PC-3 (cell line): Measurements from ENCODE around the gene RGS3. TPM values are rescaled to one million over a fixed set of nuclear protein-coding genes. Genes with fewer than 3 reads are reported as not detected.

Experiments
- ATAC-seq: fragments of 200-7000 bp; cut with Tn5 transposase; 2 replicates; pipeline ENCODE4 v1.9.1; 2020; ENCODE audit warnings: mild to moderate bottlenecking, moderate library complexity
- BruUV-seq: library from RNA; stranded (reverse); fragments of 400-500 nt; replicated peaks from 2 replicates; lab custom pipeline; 2021; lab: Mats Ljungman, UMichigan
- CTCF ChIA-PET: fragments of 300-600 bp; sonication (Branson Sonifier 250); formaldehyde crosslinking; loops from one replicate; lab custom pipeline; 2022; ENCODE audit warnings: antibody characterized with exemption; lab: Charles Lee
- POLR2A ChIA-PET: fragments of 300-600 bp; sonication (Branson Sonifier 250); formaldehyde crosslinking; loops from one replicate; lab custom pipeline; 2022; ENCODE audit warnings: antibody characterized with exemption; ENCODE audit not compliant: unreplicated experiment; lab: Charles Lee
- DNase-seq: peaks from one replicate; pipeline ENCODE4 v3.0.0-alpha.2; 2015
- H2AFZ ChIP-seq: fragments of 300-600 bp; sonication (generic); 2 replicates; pipeline ENCODE4 v1.6.0; 2016; ENCODE audit warnings: antibody characterized with exemption, low read length
- H3F3A ChIP-seq: fragments of 300-600 bp; sonication (generic); one replicate; pipeline ENCODE4 v1.6.0; 2017; ENCODE audit warnings: antibody characterized with exemption, low read length, control low read depth, mild to moderate bottlenecking; ENCODE audit not compliant: unreplicated experiment
- H3K27ac ChIP-seq: fragments of 300-600 bp; sonication (generic); 2 replicates; pipeline ENCODE4 v1.5.1; 2016; ENCODE audit warnings: mild to moderate bottlenecking, low read length
- H3K27me3 ChIP-seq: fragments of 300-600 bp; sonication (generic); 2 replicates; pipeline ENCODE4 v1.6.1; 2016; ENCODE audit warnings: low read length, mixed read lengths
- H3K36me3 ChIP-seq: fragments of 300-600 bp; sonication (generic); 2 replicates; pipeline ENCODE4 v1.6.1; 2016; ENCODE audit warnings: low read depth, mixed run types, low read length, mixed read lengths
- H3K4me1 ChIP-seq: fragments of 300-600 bp; sonication (generic); 2 replicates; pipeline ENCODE4 v1.5.1; 2016; ENCODE audit warnings: low read length; ENCODE audit not compliant: insufficient read depth
- H3K4me2 ChIP-seq: fragments of 300-600 bp; sonication (generic); 2 replicates; pipeline ENCODE4 v1.6.0; 2016; ENCODE audit warnings: low read length
- H3K4me3 ChIP-seq: fragments of 300-600 bp; sonication (generic); 2 replicates; pipeline ENCODE4 v1.5.1; 2016; ENCODE audit warnings: mild to moderate bottlenecking, low read length, mixed read lengths
- H3K79me2 ChIP-seq: fragments of 300-600 bp; sonication (generic); 2 replicates; pipeline ENCODE4 v1.6.1; 2017; ENCODE audit warnings: low read length, mixed read lengths
- H3K9ac ChIP-seq: fragments of 300-600 bp; sonication (generic); 2 replicates; pipeline ENCODE4 v1.6.0; 2016; ENCODE audit warnings: mild to moderate bottlenecking, low read length
- H3K9me2 ChIP-seq: fragments of 300-600 bp; sonication (generic); replicated peaks from 2 replicates; pipeline ENCODE4 v1.6.1; 2016; ENCODE audit warnings: mixed run types, low read length, mixed read lengths
- H3K9me3 ChIP-seq: fragments of 300-600 bp; sonication (generic); 2 replicates; pipeline ENCODE4 v1.6.1; 2016; ENCODE audit warnings: low read length, mixed read lengths
- H4K20me1 ChIP-seq: fragments of 300-600 bp; sonication (generic); 2 replicates; pipeline ENCODE4 v1.6.1; 2016; ENCODE audit warnings: low read length, mixed read lengths
- EZH2 ChIP-seq: fragments of 300-600 bp; sonication (generic); IDR thresholded peaks from one replicate; pipeline ENCODE4 v1.6.1; 2017; ENCODE audit warnings: antibody characterized with exemption, mild to moderate bottlenecking, low read length; ENCODE audit not compliant: unreplicated experiment
- EZH2phosphoT487 ChIP-seq: fragments of 300-600 bp; sonication (generic); IDR thresholded peaks from 2 replicates; pipeline ENCODE4 v1.6.1; 2018; ENCODE audit warnings: mild to moderate bottlenecking, antibody characterized with exemption, low read length, borderline replicate concordance
- intact Hi-C: fragments of 100-400 bp; cut with micrococcal nuclease; formaldehyde crosslinking; loops from 2 replicates; pipeline ENCODE4 v1.9.0; 2023
- total RNA-seq: library from RNA; depleted of rRNA; stranded (reverse); fragments of >200 nt; gene quantifications from 2 replicates; pipeline ENCODE4 v1.2.3, GENCODE V29; 2014
- TF ChIP-seq, protein P1 (sequence below): fragments of 300-600 bp; sonication (generic); conservative IDR thresholded peaks from 2 replicates; pipeline ENCODE4 v1.5.1; 2017; ENCODE audit warnings: antibody characterized with exemption, low read depth, mild to moderate bottlenecking, low read length

Gene RGS3
- total RNA-seq, 1 experiment from 2014 or later: 26.3 TPM

DNA sequence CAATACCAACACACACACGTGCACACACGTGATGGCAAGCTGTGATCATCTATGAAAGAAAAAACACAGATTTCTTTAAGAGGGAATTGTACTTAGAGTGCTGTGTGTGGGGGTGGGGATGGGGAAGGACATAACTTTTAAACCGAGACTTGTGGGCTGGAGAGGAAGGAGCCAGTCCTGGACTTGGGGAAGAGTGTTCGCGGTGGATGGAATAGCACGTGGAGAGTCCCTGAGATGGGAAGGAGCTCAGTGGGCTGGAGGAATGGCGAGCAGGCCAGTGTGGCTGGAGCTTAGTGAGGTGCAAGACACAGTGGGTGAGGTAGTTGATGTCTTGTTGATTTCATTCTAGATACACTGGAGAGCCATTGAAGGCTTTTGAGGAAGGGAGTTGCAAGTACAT lies 78.5 kb downstream of the RGS3 start:
- ChIA-PET POLR2A (no interaction called here), CTCF (no interaction called here)
- Histone ChIP-seq H3K4me3 (no peak overlapping the region), H3K27me3 (no peaks in the 10 kb centered on the region), H3K27ac (no peak overlapping the region), H4K20me1 (no peaks in the 10 kb centered on the region), H3K4me2 (no peak overlapping the region), H2AFZ (no peak overlapping the region), H3K9me2 (no peaks in the 10 kb centered on the region), H3K36me3 (no peaks in the 10 kb centered on the region), H3K79me2 (no peaks in the 10 kb centered on the region), H3K9me3 (no peaks in the 10 kb centered on the region), H3K4me1 (no peaks in the 10 kb centered on the region), H3K9ac (no peak overlapping the region), H3F3A (no peaks in the 10 kb centered on the region)
- BruUV-seq: no TSS peak
- TF ChIP-seq, protein P1, sequence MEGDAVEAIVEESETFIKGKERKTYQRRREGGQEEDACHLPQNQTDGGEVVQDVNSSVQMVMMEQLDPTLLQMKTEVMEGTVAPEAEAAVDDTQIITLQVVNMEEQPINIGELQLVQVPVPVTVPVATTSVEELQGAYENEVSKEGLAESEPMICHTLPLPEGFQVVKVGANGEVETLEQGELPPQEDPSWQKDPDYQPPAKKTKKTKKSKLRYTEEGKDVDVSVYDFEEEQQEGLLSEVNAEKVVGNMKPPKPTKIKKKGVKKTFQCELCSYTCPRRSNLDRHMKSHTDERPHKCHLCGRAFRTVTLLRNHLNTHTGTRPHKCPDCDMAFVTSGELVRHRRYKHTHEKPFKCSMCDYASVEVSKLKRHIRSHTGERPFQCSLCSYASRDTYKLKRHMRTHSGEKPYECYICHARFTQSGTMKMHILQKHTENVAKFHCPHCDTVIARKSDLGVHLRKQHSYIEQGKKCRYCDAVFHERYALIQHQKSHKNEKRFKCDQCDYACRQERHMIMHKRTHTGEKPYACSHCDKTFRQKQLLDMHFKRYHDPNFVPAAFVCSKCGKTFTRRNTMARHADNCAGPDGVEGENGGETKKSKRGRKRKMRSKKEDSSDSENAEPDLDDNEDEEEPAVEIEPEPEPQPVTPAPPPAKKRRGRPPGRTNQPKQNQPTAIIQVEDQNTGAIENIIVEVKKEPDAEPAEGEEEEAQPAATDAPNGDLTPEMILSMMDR: no peak
- TF ChIP-seq EZH2phosphoT487 (no peak), EZH2 (no peak)
- intact Hi-C loops: no loop called here
- ATAC-seq (no peak), DNase-seq (no peak)

DNA sequence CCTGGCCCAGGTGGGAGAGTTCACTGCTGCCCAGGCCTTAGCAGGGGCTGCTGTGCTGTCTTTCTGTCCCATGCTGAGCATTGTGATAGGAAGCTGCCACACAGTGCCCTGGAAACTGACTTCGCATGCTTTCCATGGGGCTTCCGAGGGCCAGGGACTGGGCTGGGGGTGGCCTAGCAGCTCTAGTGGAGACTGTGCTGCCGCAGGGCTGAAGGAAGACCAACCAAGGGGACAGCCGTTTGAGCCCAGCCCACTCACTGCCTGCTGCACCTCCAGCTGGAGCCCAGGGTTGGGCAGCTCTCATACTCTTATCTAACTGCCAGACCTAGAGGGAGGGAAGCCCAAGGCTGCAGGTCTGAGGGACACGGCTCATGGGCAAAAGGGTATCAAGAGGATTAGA lies 79.2 kb downstream of the RGS3 start:
- no peaks in the 10 kb centered on the region for H3K9me2 ChIP-seq
- no peak for ATAC-seq
- no TSS peak for BruUV-seq
- no peaks in the 10 kb centered on the region for H3K79me2 ChIP-seq
- no peak overlapping the region for H3K27ac ChIP-seq
- H2AFZ ChIP-seq: no peak overlapping the region
- H3K4me1 ChIP-seq: no peaks in the 10 kb centered on the region
- H3K9ac ChIP-seq: no peak overlapping the region
- intact Hi-C loops: no loop called here
- H3F3A ChIP-seq: no peaks in the 10 kb centered on the region
- no peaks in the 10 kb centered on the region for H4K20me1 ChIP-seq
- no peak overlapping the region for H3K4me2 ChIP-seq
- H3K9me3 ChIP-seq: no peaks in the 10 kb centered on the region
- DNase-seq: no peak
- CTCF ChIA-PET: no interaction called here
- TF ChIP-seq, protein P1: no peak
- no peak for TF ChIP-seq EZH2phosphoT487
- no peak for TF ChIP-seq EZH2
- no peaks in the 10 kb centered on the region for H3K36me3 ChIP-seq
- no peaks in the 10 kb centered on the region for H3K27me3 ChIP-seq
- H3K4me3 ChIP-seq: no peak overlapping the region
- POLR2A ChIA-PET: no interaction called here

DNA sequence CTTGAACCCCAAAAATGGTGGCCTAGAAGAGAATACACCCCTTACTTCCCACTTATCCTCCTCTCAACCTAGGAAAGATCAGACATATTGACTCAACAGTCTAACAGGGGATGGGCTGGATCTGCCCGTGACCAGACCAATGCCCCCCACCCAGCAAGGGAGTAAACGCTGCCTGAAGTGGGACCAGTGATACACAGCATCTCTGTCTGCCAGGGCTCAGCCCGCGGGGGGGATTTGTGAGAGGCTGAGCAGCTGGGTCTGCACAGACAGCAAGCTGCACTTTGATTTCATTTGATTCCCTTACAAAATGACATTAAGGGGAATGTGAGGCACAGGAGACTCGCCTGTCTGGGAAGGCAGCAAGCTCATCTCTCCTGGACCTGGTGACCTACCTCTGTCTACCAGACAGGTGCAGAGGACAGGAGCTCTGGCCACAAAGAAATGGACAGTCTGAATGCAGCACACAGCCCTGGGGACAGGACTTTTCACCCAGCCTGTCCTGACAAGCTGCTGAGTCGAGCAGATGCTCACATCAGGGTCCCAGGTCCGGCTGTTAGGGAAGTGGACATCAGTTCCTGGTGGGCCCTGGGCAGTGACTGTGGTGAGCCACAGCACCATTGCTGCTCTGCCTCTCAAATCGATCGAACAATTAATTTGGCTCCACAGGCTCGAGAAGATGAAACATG lies 79.9 kb downstream of the RGS3 start:
- Histone ChIP-seq H4K20me1 (no peaks in the 10 kb centered on the region), H3K27me3 (no peaks in the 10 kb centered on the region), H3K4me3 (no peak overlapping the region), H3K4me1 (no peaks in the 10 kb centered on the region), H3F3A (no peaks in the 10 kb centered on the region), H3K9ac (no peak overlapping the region), H3K9me2 (no peaks in the 10 kb centered on the region), H2AFZ (no peak overlapping the region), H3K27ac (no peak overlapping the region), H3K79me2 (no peaks in the 10 kb centered on the region), H3K4me2 (no peak overlapping the region), H3K36me3 (no peaks in the 10 kb centered on the region), H3K9me3 (no peaks in the 10 kb centered on the region)
- BruUV-seq: no TSS peak
- TF ChIP-seq EZH2: no peak
- TF ChIP-seq EZH2phosphoT487: no peak
- TF ChIP-seq, protein P1: no peak
- CTCF ChIA-PET: no interaction called here
- intact Hi-C loops: no loop called here
- POLR2A ChIA-PET: no interaction called here
- ATAC-seq (no peak), DNase-seq (no peak)
